H1 (cell line): ENCODE data around the gene ELAPOR1. TPM values are rescaled to one million over a fixed set of nuclear protein-coding genes. Genes with fewer than 3 reads are reported as not detected.

Source experiments
- CTCF ChIA-PET: fragments of 300-600 bp; sonication (Branson Sonifier 250); formaldehyde crosslinking; loops from one replicate; lab custom pipeline; 2021; ENCODE audit not compliant: partially characterized antibody; lab: Charles Lee
- POLR2A ChIA-PET: fragments of 300-600 bp; sonication (Branson Sonifier 250); formaldehyde crosslinking; loops from one replicate; lab custom pipeline; 2021; ENCODE audit warnings: inconsistent platforms; ENCODE audit not compliant: partially characterized antibody; lab: Charles Lee
- DNase-seq, 2 experiments: peaks; one replicate each; pipeline versions ENCODE4 v3.0.0 to v3.0.0-alpha.2; 2010 to 2022; ENCODE audit warnings: low spot score in 2 of 2, low read depth in 1 of 2, mixed read lengths in 1 of 2
- FAIRE-seq: peaks from 2 replicates; lab custom pipeline; 2011; peaks lifted over from hg19 to GRCh38; lab: Jason Lieb, UNC
- H2AFZ ChIP-seq: 2 replicates; pipeline ENCODE4 v1.8.1; 2012; ENCODE audit warnings: low read length, inconsistent platforms
- H2AK5ac ChIP-seq: 2 replicates; pipeline ENCODE4 v1.6.1; 2013; ENCODE audit warnings: low read depth, low read length
- H2BK120ac ChIP-seq: replicated peaks from 2 replicates; pipeline ENCODE3; 2013; ENCODE audit warnings: low read depth, low read length, inconsistent platforms
- H2BK12ac ChIP-seq: 2 replicates; pipeline ENCODE4 v1.6.1; 2013; ENCODE audit warnings: low read depth, low read length
- H2BK15ac ChIP-seq: 2 replicates; pipeline ENCODE4 v1.6.1; 2013; ENCODE audit warnings: low read length
- H2BK20ac ChIP-seq: 2 replicates; pipeline ENCODE4 v1.6.1; 2013; ENCODE audit warnings: low read length
- H2BK5ac ChIP-seq: 2 replicates; pipeline ENCODE4 v1.6.1; 2013; ENCODE audit warnings: low read depth, low read length
- H3K14ac ChIP-seq: 2 replicates; pipeline ENCODE4 v1.6.1; 2013; ENCODE audit warnings: inconsistent platforms; ENCODE audit not compliant: insufficient read length
- H3K18ac ChIP-seq: 2 replicates; pipeline ENCODE4 v1.6.1; 2013; ENCODE audit warnings: low read length; ENCODE audit errors: extremely low read depth
- H3K23ac ChIP-seq: 2 replicates; pipeline ENCODE4 v1.6.1; 2013; ENCODE audit warnings: inconsistent platforms; ENCODE audit not compliant: insufficient read length
- H3K23me2 ChIP-seq: 2 replicates; pipeline ENCODE4 v1.6.1; 2013; ENCODE audit warnings: low read depth, low read length
- H3K27ac ChIP-seq: 2 replicates; pipeline ENCODE4 v1.6.1; 2011; ENCODE audit warnings: low read depth, low read length, inconsistent platforms
- H3K27me3 ChIP-seq, 4 experiments: replicated peaks in 1 of 4; 1 replicate in 1 of 4; 2 replicates in 3 of 4; pipeline versions ENCODE4 v1.6.1 to v1.8.1; 2011 to 2013; ENCODE audit warnings: low read length in 3 of 4, mild to moderate bottlenecking in 3 of 4, inconsistent platforms in 2 of 4, mixed read lengths in 2 of 4, moderate library complexity in 1 of 4; ENCODE audit not compliant: control insufficient read depth in 3 of 4, insufficient read depth in 3 of 4; ENCODE audit errors: extremely low read depth in 1 of 4
- H3K36me3 ChIP-seq, 4 experiments: 2 replicates each; pipeline versions ENCODE4 v1.6.1 to v1.8.1; 2011 to 2013; ENCODE audit warnings: mild to moderate bottlenecking in 4 of 4, low read length in 3 of 4, moderate library complexity in 2 of 4, control low read depth in 1 of 4, inconsistent platforms in 1 of 4; ENCODE audit not compliant: insufficient read depth in 4 of 4, control insufficient read depth in 2 of 4
- H3K4ac ChIP-seq: replicated peaks from 2 replicates; pipeline ENCODE3; 2013; ENCODE audit warnings: low read length, low read depth, mixed read lengths, inconsistent platforms; ENCODE audit not compliant: insufficient read length
- H3K4me1 ChIP-seq, 4 experiments: replicated peaks in 1 of 4; 1 replicate in 1 of 4; 2 replicates in 3 of 4; pipeline versions ENCODE4 v1.6.1 to v1.8.1; 2011 to 2013; ENCODE audit warnings: low read length in 3 of 4, inconsistent platforms in 2 of 4, mixed read lengths in 1 of 4; ENCODE audit not compliant: insufficient read depth in 4 of 4, control insufficient read depth in 3 of 4
- H3K4me2 ChIP-seq, 2 experiments: 2 replicates each; pipeline versions ENCODE4 v1.6.1 to v1.8.1; 2011 to 2013; ENCODE audit warnings: low read depth in 2 of 2, low read length in 2 of 2, control low read depth in 1 of 2, inconsistent platforms in 1 of 2, mild to moderate bottlenecking in 1 of 2; ENCODE audit not compliant: insufficient read depth in 1 of 2
- H3K4me3 ChIP-seq, 4 experiments: fragments of 200-600, 300-600 bp in 1 of 4; sonication (generic), shearing (Covaris generic), sonication (Bioruptor Twin) in 1 of 4; 2 replicates each; pipeline versions ENCODE4 v1.5.1 to v1.8.1; 2011 to 2016; ENCODE audit warnings: low read length in 4 of 4, low read depth in 3 of 4, control low read depth in 2 of 4, inconsistent platforms in 2 of 4, mild to moderate bottlenecking in 2 of 4, mixed read lengths in 1 of 4, moderate library complexity in 1 of 4; ENCODE audit not compliant: insufficient read depth in 2 of 4; ENCODE audit errors: extremely low read depth in 1 of 4
- H3K56ac ChIP-seq: replicated peaks from 2 replicates; pipeline ENCODE3; 2013; ENCODE audit warnings: low read depth, mild to moderate bottlenecking, mixed read lengths, low read length, inconsistent platforms; ENCODE audit not compliant: insufficient read length
- H3K79me1 ChIP-seq: 2 replicates; pipeline ENCODE4 v1.6.1; 2013; ENCODE audit warnings: low read depth, low read length, control low read depth
- H3K79me2 ChIP-seq, 2 experiments: 2 replicates each; pipeline versions ENCODE4 v1.6.1 to v1.8.1; 2012 to 2013; ENCODE audit warnings: low read length in 2 of 2, mild to moderate bottlenecking in 2 of 2, inconsistent platforms in 1 of 2; ENCODE audit not compliant: insufficient read depth in 2 of 2, control insufficient read depth in 1 of 2
- H3K9ac ChIP-seq, 4 experiments: replicated peaks in 1 of 4; 1 replicate in 1 of 4; 2 replicates in 3 of 4; pipeline versions ENCODE4 v1.6.1 to v1.8.1; 2011 to 2013; ENCODE audit warnings: low read depth in 3 of 4, low read length in 3 of 4, control low read depth in 2 of 4, mild to moderate bottlenecking in 2 of 4, moderate library complexity in 2 of 4, inconsistent platforms in 1 of 4; ENCODE audit errors: extremely low read depth in 1 of 4
- H3K9me3 ChIP-seq, 2 experiments: 2 replicates each; pipeline versions ENCODE4 v1.6.1 to v1.8.1; 2012 to 2013; ENCODE audit warnings: mild to moderate bottlenecking in 2 of 2, moderate library complexity in 2 of 2, control low read depth in 1 of 2, inconsistent platforms in 1 of 2, low read depth in 1 of 2, low read length in 1 of 2, mixed read lengths in 1 of 2; ENCODE audit not compliant: insufficient read depth in 2 of 2
- H4K20me1 ChIP-seq, 2 experiments: replicated peaks in 1 of 2; 2 replicates each; pipeline versions ENCODE3 to v1.8.1; 2011 to 2013; ENCODE audit warnings: inconsistent platforms in 2 of 2, low read length in 2 of 2, mild to moderate bottlenecking in 1 of 2; ENCODE audit not compliant: insufficient read depth in 2 of 2, control insufficient read depth in 1 of 2
- H4K5ac ChIP-seq: 2 replicates; pipeline ENCODE4 v1.6.1; 2013; ENCODE audit warnings: low read length, low read depth, mixed read lengths, inconsistent platforms; ENCODE audit not compliant: insufficient read length
- H4K8ac ChIP-seq: 2 replicates; pipeline ENCODE4 v1.8.0; 2013; ENCODE audit warnings: mild to moderate bottlenecking, moderate library complexity, low read length, inconsistent platforms; ENCODE audit not compliant: insufficient read depth; ENCODE audit errors: extremely low read depth
- H4K91ac ChIP-seq: replicated peaks from 2 replicates; pipeline ENCODE3; 2013; ENCODE audit warnings: low read length, mixed read lengths, inconsistent platforms; ENCODE audit not compliant: insufficient read length
- BCL11A ChIP-seq, 2 experiments: IDR thresholded peaks; one replicate each; pipeline ENCODE4 v1.6.1; 2011; ENCODE audit warnings: low read depth in 2 of 2, low read length in 2 of 2, mild to moderate bottlenecking in 2 of 2
- CTCF ChIP-seq, 3 experiments: IDR thresholded peaks; 1 replicate in 2 of 3; 2 replicates in 1 of 3; pipeline versions ENCODE4 v1.5.1 to v1.6.1; 2011; ENCODE audit warnings: low read length in 3 of 3, mild to moderate bottlenecking in 3 of 3, inconsistent platforms in 2 of 3, low read depth in 1 of 3, moderate library complexity in 1 of 3; ENCODE audit not compliant: insufficient read depth in 1 of 3; ENCODE audit errors: control extremely low read depth in 1 of 3
- HDAC6 ChIP-seq: IDR thresholded peaks from one replicate; pipeline ENCODE4 v1.7.1; 2012; ENCODE audit warnings: low read depth, mild to moderate bottlenecking, inconsistent platforms, low read length, moderate library complexity
- KDM1A ChIP-seq: fragments of 200-600, 300-600 bp; sonication (generic); IDR thresholded peaks from 2 replicates; pipeline ENCODE4 v1.7.1; 2016; ENCODE audit warnings: mild to moderate bottlenecking, low read length, borderline replicate concordance
- NRF1 ChIP-seq: IDR thresholded peaks from 2 replicates; pipeline ENCODE4 v1.6.1; 2011; ENCODE audit warnings: mild to moderate bottlenecking, low read depth, low read length, improper control_type of control experiment
- RXRA ChIP-seq: IDR thresholded peaks from 2 replicates; pipeline ENCODE4 v1.6.1; 2011; ENCODE audit warnings: low read depth, mild to moderate bottlenecking, low read length, moderate library complexity; ENCODE audit not compliant: insufficient read depth
- SIN3A ChIP-seq, 2 experiments: IDR thresholded peaks in 1 of 2; conservative IDR thresholded peaks in 1 of 2; 2 replicates each; pipeline ENCODE4 v1.6.1; 2011 to 2012; ENCODE audit warnings: low read length in 2 of 2, improper control_type of control experiment in 1 of 2, low read depth in 1 of 2, mild to moderate bottlenecking in 1 of 2
- SIRT6 ChIP-seq: IDR thresholded peaks from one replicate; pipeline ENCODE4 v1.7.1; 2012; ENCODE audit warnings: low read length, inconsistent platforms
- SIX5 ChIP-seq: IDR thresholded peaks from 2 replicates; pipeline ENCODE4 v1.6.1; 2011; ENCODE audit warnings: mild to moderate bottlenecking, low read depth, low read length
- USF2 ChIP-seq: IDR thresholded peaks from 2 replicates; pipeline ENCODE4 v1.6.1; 2011; ENCODE audit warnings: low read length, improper control_type of control experiment
- WGBS, 2 experiments: shearing (Covaris generic) in 1 of 2; methylation state at CpG; one replicate each; pipeline versions ENCODE4 v1.1.6 to v1.1.7; 2013 to 2015; ENCODE audit warnings: low lambda C conversion rate in 2 of 2, mixed read lengths in 2 of 2, inconsistent platforms in 1 of 2, low coverage in 1 of 2, missing lambda C conversion rate in 1 of 2; ENCODE audit not compliant: insufficient replicate concordance in 2 of 2, insufficient coverage in 1 of 2, insufficient read length in 1 of 2; ENCODE audit errors: extremely low coverage in 1 of 2, missing lambda C conversion rate in 1 of 2; 5-methylcytosine and 5-hydroxymethylcytosine counted together
- polyA plus RNA-seq, 7 experiments: library from polyadenylated mRNA; depleted of rRNA in 3 of 7; stranded (reverse) in 5 of 7; unstranded in 2 of 7; fragments of >200 nt in 5 of 7; fragments of 200-250 nt in 2 of 7; gene quantifications; 1 replicate in 5 of 7; 2 replicates in 1 of 7; 4 replicates in 1 of 7; pipeline versions ENCODE4 v1.2.1 to v1.2.3, GENCODE V29; 2011 to 2013; ENCODE audit warnings: missing spikeins in 2 of 7, mixed read lengths in 2 of 7
- total RNA-seq: library from RNA; stranded (reverse); fragmentation: NEBNext Ultra II Directional; extraction: Animal tissue kit (Norgen Biotek cat#: 25700); gene quantifications from 2 replicates; pipeline ENCODE4 v1.2.1, GENCODE V29; 2021

Gene ELAPOR1
- total and polyA plus RNA-seq, 2 of the 8 experiments (the other 6 are each of a cell fraction or from before 2014, with no cell fraction given) = 1.2 to 2.5 TPM

GRCh38 chr1:109135940-109136339 is 22.0 kb downstream of the ELAPOR1 start:
- Histone ChIP-seq H2BK120ac (no peak overlapping the region), H3K4me3 (no peak overlapping the region), H3K56ac (no peak overlapping the region), H2BK5ac (no peak overlapping the region), H3K4me1 (no peaks in the 10 kb centered on the region), H3K23ac (no peak overlapping the region), H3K9me3 (no peaks in the 10 kb centered on the region), H2AFZ (no peak overlapping the region), H4K8ac (no peak overlapping the region), H3K4ac (no peak overlapping the region)
- FAIRE-seq (no peak), DNase-seq (no peak)
- TF ChIP-seq SIRT6 (no peak), SIX5 (no peak), KDM1A (no peak), HDAC6 (no peak), RXRA (no peak), CTCF (IDR thresholded peaks at IDR 0.05; ENCODE audit: control extremely low read depth in 1 of 3, insufficient read depth in 1 of 3, low read depth in 1 of 3, low read length in 3 of 3) (no peak), USF2 (no peak), NRF1 (no peak), SIN3A (conservative IDR thresholded peaks at IDR 0.05 in 1 of 2, IDR thresholded peaks at IDR 0.05 in 1 of 2; ENCODE audit: low read depth in 1 of 2, low read length in 2 of 2) (no peak), BCL11A (IDR thresholded peaks at IDR 0.05; ENCODE audit: low read depth in 2 of 2, low read length in 2 of 2) (no peak)
- TF ChIP-seq, all 59 proteins: peak for 0
- Histone ChIP-seq H4K20me1 (no peaks in the 10 kb centered on the region), H2BK20ac (no peak overlapping the region), H2BK15ac (no peak overlapping the region), H3K27me3 (peaks cover 0 to 2% (median 0%) of the 10 kb centered on the region in 4 experiments; a peak in 1 of 7 replicates), H3K18ac (no peak overlapping the region), H3K14ac (no peak overlapping the region), H4K5ac (no peak overlapping the region), H3K79me2 (no peaks in the 10 kb centered on the region), H3K79me1 (no peaks in the 10 kb centered on the region), H3K23me2 (no peaks in the 10 kb centered on the region), H4K91ac (no peak overlapping the region), H3K9ac (no peak overlapping the region), H2BK12ac (no peak overlapping the region), H3K36me3 (no peaks in the 10 kb centered on the region), H3K4me2 (no peak overlapping the region), H3K27ac (no peak overlapping the region), H2AK5ac (no peak overlapping the region)
- ChIA-PET POLR2A (no interaction called here), CTCF (no interaction called here)
- 87% methylated on average over 3 of the region's 3 CpGs; no CpG with 5 or more reads in 1 of the 2 experiments for WGBS, 2 experiments
